SK-N-MC (cell line): ENCODE measurements around the gene DNAH8.

Experiments used
- DNase-seq: peaks from one replicate; pipeline ENCODE4 v3.0.0-alpha.2; 2011; ENCODE audit warnings: low read depth, low spot score
- H3K27ac ChIP-seq: fragments of 200-600 bp; sonication (generic); 2 replicates; pipeline ENCODE4 v1.5.1; 2016; ENCODE audit warnings: mixed run types
- H3K36me3 ChIP-seq: fragments of 200-600 bp; sonication (generic); 2 replicates; pipeline ENCODE4 v1.6.1; 2017; ENCODE audit warnings: antibody characterized with exemption, low read length, mixed read lengths; ENCODE audit not compliant: insufficient read depth
- H3K4me3 ChIP-seq: fragments of 200-600 bp; sonication (generic); 2 replicates; pipeline ENCODE4 v1.5.1; 2016
- H3K9ac ChIP-seq: fragments of 200-600 bp; sonication (generic); 2 replicates; pipeline ENCODE4 v1.8.0; 2017; ENCODE audit warnings: mixed run types, mixed read lengths; ENCODE audit not compliant: insufficient read length
- H3K9me3 ChIP-seq: fragments of 200-600 bp; sonication (generic); 2 replicates; pipeline ENCODE4 v1.6.1; 2017; ENCODE audit warnings: low read depth, mild to moderate bottlenecking, antibody characterized with exemption, low read length, moderate library complexity, mixed read lengths
- EZH2 ChIP-seq: fragments of 200-600 bp; sonication (generic); IDR thresholded peaks from one replicate; pipeline ENCODE4 v1.6.1; 2017; ENCODE audit warnings: antibody characterized with exemption
- FOXP2 ChIP-seq: optimal IDR thresholded peaks from 2 replicates; pipeline ENCODE3; 2011; ENCODE audit warnings: mild to moderate bottlenecking, moderate library complexity; ENCODE audit not compliant: insufficient read depth; ENCODE audit errors: extremely low read length, control extremely low read depth
- POLR2AphosphoS5 ChIP-seq: IDR thresholded peaks from 2 replicates; pipeline ENCODE4 v1.6.1; 2012; ENCODE audit warnings: mild to moderate bottlenecking, low read depth, low read length, borderline replicate concordance

DNAH8 gene

DNA sequence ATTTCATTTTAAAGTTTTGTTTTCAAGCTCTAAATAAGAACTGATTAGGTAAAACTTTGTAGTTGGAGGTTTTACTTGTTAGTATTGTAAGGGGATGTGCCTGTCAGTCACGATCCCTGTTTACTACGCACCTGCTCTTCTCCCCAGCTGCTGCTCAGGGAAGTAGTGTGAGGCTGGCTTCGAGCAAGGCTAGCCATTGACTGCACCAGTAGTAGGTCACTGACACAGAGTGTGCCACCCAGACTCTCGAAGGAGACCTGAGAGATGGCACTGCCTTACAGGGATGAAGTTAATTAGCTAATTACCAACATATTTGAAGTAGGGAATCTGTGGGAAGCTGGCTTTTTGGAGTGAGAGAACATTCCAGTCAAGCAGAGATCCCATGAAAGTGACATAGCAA, 89.2 kb downstream of the DNAH8 start:
- Histone ChIP-seq H3K9ac (no peak overlapping the region), H3K27ac (no peak overlapping the region), H3K4me3 (no peak overlapping the region), H3K36me3 (no peaks in the 10 kb centered on the region), H3K9me3 (no peaks in the 10 kb centered on the region)
- TF ChIP-seq FOXP2 (no peak), EZH2 (no peak), POLR2AphosphoS5 (no peak)
- no peak for DNase-seq

DNA sequence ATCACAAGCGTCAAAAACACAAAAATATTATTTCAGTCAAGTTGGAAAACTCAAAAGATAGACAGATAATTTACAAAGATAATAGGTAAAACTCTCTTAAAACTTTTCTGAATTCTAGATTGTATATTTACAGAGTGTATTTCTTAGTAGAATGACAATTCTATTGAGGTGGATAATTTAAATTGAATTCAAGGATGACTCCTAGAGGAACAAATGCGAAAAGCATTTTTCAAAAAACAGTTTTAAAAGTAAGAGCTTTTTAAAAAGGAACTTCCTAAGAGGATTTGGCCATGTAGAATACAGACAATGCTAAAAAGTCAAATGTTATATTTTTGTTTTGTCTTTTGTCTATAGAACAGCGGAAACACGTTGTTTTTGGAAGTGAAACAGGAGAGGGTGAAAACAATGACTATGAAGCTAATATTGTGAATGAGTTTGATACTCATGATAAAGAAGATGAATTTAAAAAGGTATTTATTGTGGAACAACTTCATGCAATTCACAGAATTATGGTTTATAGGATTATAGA, 90.1 kb downstream of the DNAH8 start:
- TF ChIP-seq EZH2 (no peak), POLR2AphosphoS5 (no peak), FOXP2 (no peak)
- Histone ChIP-seq H3K9ac (no peak overlapping the region), H3K4me3 (no peak overlapping the region), H3K27ac (no peak overlapping the region), H3K36me3 (no peaks in the 10 kb centered on the region), H3K9me3 (no peaks in the 10 kb centered on the region)
- no peak for DNase-seq

DNA sequence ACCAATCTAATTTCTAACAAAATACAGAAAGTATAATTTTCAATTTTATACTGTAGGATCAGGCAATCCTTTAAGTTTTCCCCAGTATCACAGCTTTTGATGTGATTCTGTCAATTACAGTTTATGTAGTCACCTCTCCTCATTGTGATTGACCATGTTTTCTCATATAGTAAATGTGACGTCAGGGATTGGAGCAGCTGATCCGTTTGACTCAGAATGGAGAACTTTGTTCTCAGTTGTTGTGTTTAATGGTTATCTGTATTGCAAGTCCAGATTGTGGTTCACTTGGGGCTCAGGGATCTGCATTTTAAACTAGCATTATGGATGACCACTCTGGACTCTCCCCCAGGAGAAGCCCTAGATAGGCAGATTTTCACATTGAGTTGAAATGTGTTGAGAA, 90.6 kb downstream of the DNAH8 start:
- no peak for TF ChIP-seq FOXP2
- no peak for TF ChIP-seq POLR2AphosphoS5
- no peak for TF ChIP-seq EZH2

DNA sequence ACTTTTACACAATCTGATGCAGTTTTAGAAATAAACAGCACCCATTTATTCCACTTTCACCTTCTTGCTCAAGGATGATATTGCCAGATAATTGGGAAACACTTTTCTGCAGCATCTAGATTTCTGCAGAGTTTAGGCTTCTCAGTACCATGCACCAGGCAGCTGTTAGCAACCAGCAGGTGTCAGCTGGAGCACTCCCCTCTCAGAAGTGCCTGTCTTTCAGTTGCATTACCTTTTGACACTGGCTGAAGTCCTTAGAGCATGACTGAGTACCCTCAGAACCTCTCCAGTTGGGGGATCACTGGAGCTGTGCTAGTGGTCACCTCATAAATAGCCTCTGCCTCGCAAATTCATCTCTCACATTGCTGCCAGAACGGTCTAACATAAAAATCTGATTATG, 91.2 kb downstream of the DNAH8 start:
- Histone ChIP-seq H3K4me3 (no peak overlapping the region), H3K36me3 (no peaks in the 10 kb centered on the region), H3K27ac (no peak overlapping the region), H3K9ac (no peak overlapping the region), H3K9me3 (no peaks in the 10 kb centered on the region)
- DNase-seq: no peak
- TF ChIP-seq FOXP2 (no peak), POLR2AphosphoS5 (no peak), EZH2 (no peak)

More for the DNA sequence above, 90.6 kb downstream of the DNAH8 start:
- H3K9me3 ChIP-seq: no peaks in the 10 kb centered on the region
- no peaks in the 10 kb centered on the region for H3K36me3 ChIP-seq
- no peak overlapping the region for H3K9ac ChIP-seq
- H3K4me3 ChIP-seq: no peak overlapping the region
- DNase-seq: no peak
- no peak overlapping the region for H3K27ac ChIP-seq

DNA sequence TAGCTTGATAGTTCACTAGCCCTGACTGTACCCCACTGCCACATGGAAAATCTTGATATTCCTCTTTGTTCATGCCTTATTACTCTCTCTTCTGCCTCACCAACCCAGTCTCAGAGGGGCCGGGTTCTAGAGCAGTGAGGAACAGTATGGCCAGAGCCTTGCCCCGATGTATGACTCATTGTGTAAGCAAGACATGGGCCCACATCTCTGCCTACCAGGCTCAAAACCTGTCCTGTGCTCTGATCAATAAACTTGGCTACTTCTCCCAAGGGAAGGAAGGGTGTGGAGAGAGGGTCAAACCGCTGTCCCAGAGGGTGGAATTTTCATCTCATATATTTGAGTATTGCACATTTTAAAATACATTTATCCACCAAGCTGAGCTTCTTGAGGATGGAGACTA, 91.7 kb downstream of the DNAH8 start:
- TF ChIP-seq EZH2 (no peak), FOXP2 (no peak), POLR2AphosphoS5 (no peak)
- H3K27ac ChIP-seq: no peak overlapping the region
- H3K9me3 ChIP-seq: no peaks in the 10 kb centered on the region
- no peak overlapping the region for H3K4me3 ChIP-seq
- no peak for DNase-seq
- no peak overlapping the region for H3K9ac ChIP-seq
- no peaks in the 10 kb centered on the region for H3K36me3 ChIP-seq

DNA sequence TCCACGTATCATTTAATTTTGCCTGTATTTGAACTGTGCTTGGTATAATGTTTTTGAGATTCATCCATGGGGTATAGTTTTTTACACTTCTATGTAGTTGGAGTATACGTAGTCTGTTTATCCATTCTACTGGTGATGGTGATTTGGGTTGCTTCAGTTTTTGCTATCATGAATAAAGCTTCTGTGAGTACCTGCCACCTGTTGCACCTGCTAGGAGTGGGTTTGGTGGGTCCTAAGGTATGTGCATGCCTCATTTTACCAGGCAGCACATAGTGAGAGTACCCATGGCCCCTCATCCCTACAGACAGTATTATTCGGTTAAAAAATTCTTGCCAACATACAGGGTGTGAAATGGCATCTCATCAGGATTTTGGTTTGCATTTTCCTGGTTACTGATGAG, 92.9 kb downstream of the DNAH8 start:
- no peak for DNase-seq
- H3K27ac ChIP-seq: no peak overlapping the region
- no peak overlapping the region for H3K9ac ChIP-seq
- no peaks in the 10 kb centered on the region for H3K36me3 ChIP-seq
- TF ChIP-seq EZH2 (no peak), FOXP2 (no peak), POLR2AphosphoS5 (no peak)
- no peaks in the 10 kb centered on the region for H3K9me3 ChIP-seq
- no peak overlapping the region for H3K4me3 ChIP-seq

DNA sequence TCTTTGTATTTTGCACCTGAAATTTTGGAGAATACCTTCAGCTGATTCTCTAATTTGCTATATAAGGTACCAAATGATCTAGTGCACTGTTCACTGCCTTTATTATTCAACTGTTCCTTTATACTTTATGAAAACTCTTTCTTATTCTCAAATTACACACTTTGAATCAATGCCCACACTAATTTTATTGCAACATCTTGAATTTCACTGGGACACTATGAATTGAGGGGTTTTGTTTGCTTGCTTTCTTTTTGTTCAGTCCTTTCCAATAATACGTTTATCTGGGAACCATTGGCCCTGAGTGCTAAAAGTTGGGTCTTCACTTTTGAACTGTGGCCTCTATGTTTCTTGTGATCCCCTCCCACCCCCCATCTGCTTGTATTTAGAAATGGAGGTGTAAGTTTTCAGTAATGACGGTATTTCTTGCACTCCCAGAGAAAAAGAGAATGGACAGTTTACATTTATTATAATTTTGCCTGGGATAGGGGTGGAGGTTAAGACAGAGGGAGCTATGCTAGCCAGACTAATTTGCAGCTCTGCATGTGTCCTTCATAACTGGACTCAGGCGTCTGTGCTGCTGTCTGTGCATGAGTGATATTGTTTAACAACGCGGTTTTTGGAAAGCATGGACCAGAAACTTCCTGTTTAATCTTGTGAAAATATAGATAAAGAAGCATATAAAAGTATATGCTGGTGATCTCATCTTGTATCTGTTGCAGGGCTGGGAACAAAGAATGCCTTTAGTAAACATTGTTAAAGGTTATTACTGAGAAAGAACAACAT, 98.1 kb downstream of the DNAH8 start:
- no peak overlapping the region for H3K27ac ChIP-seq
- no peak for DNase-seq
- no peak overlapping the region for H3K9ac ChIP-seq
- H3K4me3 ChIP-seq: no peak overlapping the region
- H3K9me3 ChIP-seq: no peaks in the 10 kb centered on the region
- no peaks in the 10 kb centered on the region for H3K36me3 ChIP-seq
- TF ChIP-seq POLR2AphosphoS5: no peak
- TF ChIP-seq FOXP2: no peak
- TF ChIP-seq EZH2: no peak

DNA sequence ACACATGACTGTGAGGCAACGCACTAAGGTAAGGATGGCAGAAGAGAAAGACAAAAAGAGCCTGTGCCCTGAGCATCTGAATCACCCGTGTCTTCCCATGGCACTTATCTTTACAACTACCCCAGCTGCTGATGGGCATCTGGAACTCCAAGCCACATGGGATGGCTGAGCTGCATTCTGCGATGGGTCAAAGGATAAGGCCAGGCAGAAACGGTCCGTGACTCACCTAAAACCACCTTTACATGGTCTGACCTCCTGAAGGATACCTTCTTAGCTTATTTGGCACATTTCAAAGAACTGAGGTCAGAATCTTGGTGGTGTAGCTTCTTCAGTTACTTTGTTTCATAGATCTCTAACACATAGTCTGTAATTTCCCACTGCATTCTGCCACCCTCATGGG, 99.7 kb downstream of the DNAH8 start:
- TF ChIP-seq POLR2AphosphoS5 (no peak), EZH2 (no peak), FOXP2 (no peak)
- no peak overlapping the region for H3K4me3 ChIP-seq
- no peak for DNase-seq
- no peak overlapping the region for H3K9ac ChIP-seq
- H3K9me3 ChIP-seq: no peaks in the 10 kb centered on the region
- no peaks in the 10 kb centered on the region for H3K36me3 ChIP-seq
- H3K27ac ChIP-seq: no peak overlapping the region

DNA sequence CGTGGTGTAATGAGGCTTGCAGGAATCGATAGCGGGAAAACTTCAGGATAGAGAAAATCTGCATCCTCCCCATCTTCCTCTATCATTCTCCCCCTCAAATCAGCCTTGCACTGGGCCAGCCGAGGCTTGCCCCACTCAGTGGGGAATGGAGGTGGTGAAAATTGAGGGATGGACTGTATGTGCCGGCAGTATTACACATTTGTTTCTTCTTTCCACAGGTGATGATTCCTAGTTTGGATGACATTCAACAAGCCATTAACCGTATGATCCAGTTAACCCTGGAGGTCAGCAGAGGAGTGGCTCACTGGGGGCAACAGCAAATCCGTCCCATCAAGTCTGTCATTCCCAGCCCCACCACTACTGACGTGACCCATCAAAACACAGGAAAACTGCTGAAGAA, 100.1 kb downstream of the DNAH8 start:
- Histone ChIP-seq H3K27ac (no peak overlapping the region), H3K9me3 (no peaks in the 10 kb centered on the region), H3K36me3 (no peaks in the 10 kb centered on the region), H3K4me3 (no peak overlapping the region), H3K9ac (no peak overlapping the region)
- no peak for TF ChIP-seq POLR2AphosphoS5
- TF ChIP-seq EZH2: no peak
- no peak for TF ChIP-seq FOXP2
- DNase-seq: no peak
